Neuronal stem cell (in vitro differentiated cells): Measurements from ENCODE around the gene ELP6. TPM values are rescaled to one million over a fixed set of nuclear protein-coding genes. Genes with fewer than 3 reads are reported as not detected.

Experiments
- DNase-seq: peaks from one replicate; pipeline ENCODE4 v3.0.0-alpha.2; 2013; ENCODE audit warnings: low spot score
- H2AFZ ChIP-seq: one replicate; pipeline ENCODE4 v1.6.1; 2013; ENCODE audit warnings: mild to moderate bottlenecking, low read length, inconsistent platforms
- H2AK5ac ChIP-seq: 2 replicates; pipeline ENCODE4 v1.6.1; 2013; ENCODE audit warnings: low read depth, mild to moderate bottlenecking, inconsistent platforms, low read length, moderate library complexity, mixed read lengths
- H2BK120ac ChIP-seq: 2 replicates; pipeline ENCODE4 v1.6.1; 2013; ENCODE audit warnings: low read depth, mild to moderate bottlenecking, inconsistent platforms, low read length, moderate library complexity, mixed read lengths
- H2BK12ac ChIP-seq: one replicate; pipeline ENCODE4 v1.6.1; 2013; ENCODE audit warnings: low read length, inconsistent platforms
- H2BK15ac ChIP-seq: 2 replicates; pipeline ENCODE4 v1.6.1; 2013; ENCODE audit warnings: mild to moderate bottlenecking, low read length, inconsistent platforms, mixed read lengths
- H2BK5ac ChIP-seq: one replicate; pipeline ENCODE4 v1.6.1; 2013; ENCODE audit warnings: inconsistent platforms, mild to moderate bottlenecking, low read length, moderate library complexity
- H3K14ac ChIP-seq: one replicate; pipeline ENCODE4 v1.6.1; 2013; ENCODE audit warnings: low read length, inconsistent platforms
- H3K18ac ChIP-seq: 2 replicates; pipeline ENCODE4 v1.6.1; 2013; ENCODE audit warnings: low read length, inconsistent platforms
- H3K23ac ChIP-seq: 2 replicates; pipeline ENCODE4 v1.6.1; 2013; ENCODE audit warnings: low read depth, mild to moderate bottlenecking, mixed read lengths, low read length, inconsistent platforms; ENCODE audit not compliant: poor library complexity
- H3K27ac ChIP-seq: replicated peaks from 3 replicates; pipeline ENCODE4 v1.5.1; 2013; ENCODE audit warnings: low read length, inconsistent platforms
- H3K27me3 ChIP-seq, 3 experiments: 2 replicates each; pipeline ENCODE4 v1.6.1; 2013; ENCODE audit warnings: low read length in 3 of 3, mild to moderate bottlenecking in 2 of 3, inconsistent platforms in 1 of 3, low read depth in 1 of 3, mixed read lengths in 1 of 3, moderate library complexity in 1 of 3; ENCODE audit not compliant: control insufficient read depth in 3 of 3, insufficient read depth in 3 of 3
- H3K36me3 ChIP-seq, 2 donors: replicated peaks in 1 of 2; 2 replicates each; pipeline ENCODE4 v1.6.1; 2013; ENCODE audit warnings: low read length in 2 of 2; ENCODE audit not compliant: control insufficient read depth in 2 of 2, insufficient read depth in 2 of 2
- H3K4ac ChIP-seq: 2 replicates; pipeline ENCODE4 v1.6.1; 2013; ENCODE audit warnings: inconsistent platforms, mild to moderate bottlenecking, low read length, moderate library complexity
- H3K4me1 ChIP-seq, 2 donors: 1 replicate in 1 of 2; 2 replicates in 1 of 2; pipeline ENCODE4 v1.6.1; 2013; ENCODE audit warnings: low read length in 2 of 2, low read depth in 1 of 2; ENCODE audit not compliant: control insufficient read depth in 2 of 2, insufficient read depth in 1 of 2
- H3K4me2 ChIP-seq: one replicate; pipeline ENCODE4 v1.6.1; 2013; ENCODE audit warnings: mild to moderate bottlenecking, low read length, inconsistent platforms; ENCODE audit not compliant: insufficient read depth, poor library complexity, severe bottlenecking
- H3K4me3 ChIP-seq, 2 donors: 2 replicates each; pipeline ENCODE4 v1.5.1; 2013; ENCODE audit warnings: low read length in 2 of 2, mild to moderate bottlenecking in 2 of 2, inconsistent platforms in 1 of 2, moderate library complexity in 1 of 2
- H3K79me1 ChIP-seq: one replicate; pipeline ENCODE4 v1.6.1; 2013; ENCODE audit warnings: low read depth, mild to moderate bottlenecking, inconsistent platforms, low read length, moderate library complexity
- H3K9ac ChIP-seq: one replicate; pipeline ENCODE4 v1.6.1; 2013; ENCODE audit warnings: mild to moderate bottlenecking, low read depth, low read length, inconsistent platforms; ENCODE audit not compliant: poor library complexity
- H3K9me3 ChIP-seq, 2 donors: replicated peaks in 1 of 2; 2 replicates each; pipeline versions ENCODE3 to v1.6.1; 2013; ENCODE audit warnings: low read length in 2 of 2, mild to moderate bottlenecking in 2 of 2, inconsistent platforms in 1 of 2, low read depth in 1 of 2, mixed read lengths in 1 of 2, moderate library complexity in 1 of 2; ENCODE audit not compliant: control insufficient read depth in 2 of 2, insufficient read depth in 1 of 2
- H4K8ac ChIP-seq: one replicate; pipeline ENCODE4 v1.6.1; 2013; ENCODE audit warnings: low read depth, mild to moderate bottlenecking, inconsistent platforms, low read length, moderate library complexity
- H4K91ac ChIP-seq: one replicate; pipeline ENCODE4 v1.6.1; 2013; ENCODE audit warnings: low read length, low read depth, mild to moderate bottlenecking, inconsistent platforms; ENCODE audit not compliant: poor library complexity
- WGBS, 2 donors: extraction: QIAGEN DNeasy Blood & Tissue Kit; methylation state at CpG; one replicate each; pipeline ENCODE4 v1.1.7; 2013; ENCODE audit warnings: missing lambda C conversion rate in 2 of 2, mixed read lengths in 1 of 2; ENCODE audit not compliant: insufficient read length in 2 of 2, insufficient replicate concordance in 1 of 2; ENCODE audit errors: extremely low coverage in 2 of 2; 5-methylcytosine and 5-hydroxymethylcytosine counted together
- polyA plus RNA-seq, 2 experiments: library from polyadenylated mRNA; stranded (reverse); fragments of 200-250 nt; gene quantifications; one replicate each; pipeline ENCODE4 v1.2.3, GENCODE V29; 2013

ELP6 gene
- 29.8 TPM for polyA plus RNA-seq (2013, experiment 1 of 2)
- 29.9 TPM for polyA plus RNA-seq (2013, experiment 2 of 2)

GRCh38 chr3:47513125-47513929 is at the start of gene ELP6:
TSS of gene ELP6 (minus strand) at chr3:47513712. CDS start at chr3:47513590, 122 bp downstream.
- no peak within 1 kb of the TSS for H2BK15ac ChIP-seq
- H3K4ac ChIP-seq: no peak within 1 kb of the TSS
- H2BK120ac ChIP-seq: no peak within 1 kb of the TSS
- H2BK5ac ChIP-seq: peak within 1 kb of the TSS; percentile 1
- H3K18ac ChIP-seq: peak within 1 kb of the TSS; percentile 95
- H3K27me3 ChIP-seq: no peaks in the 10 kb centered on the region
- H2AFZ ChIP-seq: peak within 1 kb of the TSS; percentile 99
- peak; percentile 97 for DNase-seq
- peaks cover 10 to 33% of the 10 kb centered on the region in 2 donors for H3K36me3 ChIP-seq
- no peaks in the 10 kb centered on the region for H3K4me1 ChIP-seq
- H3K14ac ChIP-seq: peak within 1 kb of the TSS; percentile 99
- H4K91ac ChIP-seq: no peak within 1 kb of the TSS
- H2AK5ac ChIP-seq: peak within 1 kb of the TSS; percentile 53
- no peak within 1 kb of the TSS for H2BK12ac ChIP-seq
- peak within 1 kb of the TSS; percentile 98 for H3K27ac ChIP-seq
- peak within 1 kb of the TSS; percentile 81 for H3K4me2 ChIP-seq
- peak within 1 kb of the TSS; percentile 86 to 95 for H3K4me3 ChIP-seq
- H4K8ac ChIP-seq: no peak within 1 kb of the TSS
- no peaks in the 10 kb centered on the region for H3K9me3 ChIP-seq
- H3K23ac ChIP-seq: peak within 1 kb of the TSS; percentile 75
- no peaks in the 10 kb centered on the region for H3K79me1 ChIP-seq
- no CpG with 5 or more reads among the region's 71 CpGs for WGBS, 2 donors
- peak within 1 kb of the TSS; percentile 87 for H3K9ac ChIP-seq

GRCh38 chr3:47556351-47556750 is 42.8 kb upstream of the ELP6 start:
- Histone ChIP-seq H3K4ac (no peak overlapping the region), H3K9me3 (peaks cover 2 to 5% of the 10 kb centered on the region in 2 donors), H3K27ac (no peak overlapping the region), H3K27me3 (no peaks in the 10 kb centered on the region), H2BK12ac (no peak overlapping the region), H3K9ac (no peak overlapping the region), H2BK120ac (no peak overlapping the region), H4K91ac (no peak overlapping the region), H2BK15ac (no peak overlapping the region), H2AK5ac (no peak overlapping the region), H3K18ac (no peak overlapping the region), H3K36me3 (no peaks in the 10 kb centered on the region), H3K4me1 (peaks cover 3 to 4% of the 10 kb centered on the region in 2 donors), H2BK5ac (no peak overlapping the region), H3K14ac (no peak overlapping the region), H2AFZ (no peak overlapping the region), H3K4me2 (no peak overlapping the region), H3K79me1 (no peaks in the 10 kb centered on the region), H3K23ac (no peak overlapping the region), H3K4me3 (no peak overlapping the region), H4K8ac (no peak overlapping the region)
- WGBS, 2 donors: no CpG with 5 or more reads among the region's 2 CpGs
- no peak for DNase-seq

- Histone ChIP-seq H3K14ac (no peak overlapping the region), H2BK120ac (no peak overlapping the region), H3K27me3 (no peaks in the 10 kb centered on the region), H3K9ac (no peak overlapping the region), H2BK12ac (no peak overlapping the region), H3K79me1 (no peaks in the 10 kb centered on the region), H4K91ac (no peak overlapping the region), H4K8ac (no peak overlapping the region), H3K4me1 (peaks cover 3 to 4% of the 10 kb centered on the region in 2 donors), H2BK5ac (no peak overlapping the region), H3K18ac (no peak overlapping the region), H3K9me3 (peaks cover 2 to 5% of the 10 kb centered on the region in 2 donors), H3K36me3 (no peaks in the 10 kb centered on the region), H3K4me3 (no peak overlapping the region), H3K27ac (no peak overlapping the region), H2AK5ac (no peak overlapping the region), H3K4me2 (no peak overlapping the region), H2BK15ac (no peak overlapping the region), H3K23ac (no peak overlapping the region), H2AFZ (no peak overlapping the region), H3K4ac (no peak overlapping the region)
- no peak for DNase-seq
- WGBS, 2 donors: no CpG with 5 or more reads among the region's 6 CpGs
Observed at GRCh38 chr3:47554335-47554734, 40.8 kb upstream of the ELP6 start.

- H4K8ac ChIP-seq: no peak overlapping the region
- no peak overlapping the region for H3K4ac ChIP-seq
- no peaks in the 10 kb centered on the region for H3K79me1 ChIP-seq
- no CpG with 5 or more reads among the region's 7 CpGs for WGBS, 2 donors
- no peak for DNase-seq
- no peak overlapping the region for H2BK120ac ChIP-seq
- no peak overlapping the region for H2BK15ac ChIP-seq
- H3K27me3 ChIP-seq: no peaks in the 10 kb centered on the region
- H3K4me2 ChIP-seq: no peak overlapping the region
- H3K4me3 ChIP-seq: no peak overlapping the region
- no peak overlapping the region for H3K27ac ChIP-seq
- no peak overlapping the region for H3K14ac ChIP-seq
- H2BK12ac ChIP-seq: no peak overlapping the region
- H2AFZ ChIP-seq: peak overlapping the region; percentile 79
- H3K18ac ChIP-seq: no peak overlapping the region
- no peaks in the 10 kb centered on the region for H3K36me3 ChIP-seq
- peaks cover 2 to 5% of the 10 kb centered on the region in 2 donors for H3K9me3 ChIP-seq
- H3K9ac ChIP-seq: no peak overlapping the region
- H2BK5ac ChIP-seq: no peak overlapping the region
- H4K91ac ChIP-seq: no peak overlapping the region
- H2AK5ac ChIP-seq: no peak overlapping the region
- H3K23ac ChIP-seq: no peak overlapping the region
- H3K4me1 ChIP-seq: peaks cover 3 to 4% of the 10 kb centered on the region in 2 donors
Observed at GRCh38 chr3:47553407-47553806, 39.9 kb upstream of the ELP6 start.
